Esophagus mucosa (tissue), 1 donor: ENCODE results near the gene THADA. TPM values are rescaled to one million over a fixed set of nuclear protein-coding genes. Genes with fewer than 3 reads are reported as not detected.
A peak's percentile ranks its signal among the peaks of the same experiment; 100 is the strongest.
"Not testable (repeated sequence)": the region's sequence is repeated elsewhere in the genome, so short reads cannot be mapped to it uniquely, and the experiment has no call there.

Source experiments
- ATAC-seq: fragments of 200-7000 bp; cut with Tn5 transposase; one replicate; pipeline ENCODE4 v1.9.1; 2020
- total RNA-seq: library from RNA; stranded (reverse); gene quantifications from one replicate; pipeline ENCODE4 v1.2.4, GENCODE V29; 2023
- donor health status: DM: yes; HTN: yes; CAD: no.

Gene THADA
- total RNA-seq, 1 donor from 2014 or later: 20.8 TPM

GRCh38 chr2:43593254-43593653 is 2.6 kb downstream of the THADA start:
- no peak for ATAC-seq

DNA sequence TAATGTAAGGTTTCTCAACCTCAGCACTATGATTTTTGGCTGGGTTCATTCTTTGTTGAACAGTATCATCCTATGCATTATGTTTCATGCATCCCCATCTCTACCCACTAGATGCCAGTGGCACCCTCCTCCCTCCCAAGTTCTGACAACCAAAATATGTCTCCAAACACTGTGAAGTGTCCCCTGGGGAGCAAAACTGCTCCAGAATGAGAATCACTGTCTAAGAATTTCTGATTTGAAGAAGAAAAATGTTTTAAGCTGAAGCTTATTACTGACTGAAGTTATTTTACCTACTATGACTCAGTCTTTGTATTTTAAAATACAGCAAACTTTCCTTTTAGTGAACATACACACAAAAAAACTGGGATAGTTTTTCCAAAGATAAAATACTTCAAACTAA is 3.4 kb downstream of the THADA start:
- no peak for ATAC-seq

DNA sequence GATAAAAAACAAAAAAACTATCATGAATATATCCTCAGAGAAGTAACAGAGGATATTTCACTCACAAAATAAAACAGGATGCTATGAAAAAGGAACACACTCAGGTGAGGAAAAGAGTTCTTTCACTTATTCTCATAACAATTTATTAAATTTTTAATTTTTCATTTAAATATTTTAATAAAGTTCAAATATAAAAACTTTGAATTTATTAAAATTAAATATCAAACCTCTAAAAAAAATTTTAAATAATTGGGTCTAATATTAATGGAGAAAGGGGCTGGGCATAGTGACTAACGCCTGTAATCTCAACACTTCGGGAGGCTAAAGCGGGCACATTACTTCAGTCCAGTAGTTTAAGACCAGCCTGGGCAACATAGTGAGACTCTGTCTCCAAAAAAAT is 10.1 kb downstream of the THADA start:
- no peak for ATAC-seq

DNA sequence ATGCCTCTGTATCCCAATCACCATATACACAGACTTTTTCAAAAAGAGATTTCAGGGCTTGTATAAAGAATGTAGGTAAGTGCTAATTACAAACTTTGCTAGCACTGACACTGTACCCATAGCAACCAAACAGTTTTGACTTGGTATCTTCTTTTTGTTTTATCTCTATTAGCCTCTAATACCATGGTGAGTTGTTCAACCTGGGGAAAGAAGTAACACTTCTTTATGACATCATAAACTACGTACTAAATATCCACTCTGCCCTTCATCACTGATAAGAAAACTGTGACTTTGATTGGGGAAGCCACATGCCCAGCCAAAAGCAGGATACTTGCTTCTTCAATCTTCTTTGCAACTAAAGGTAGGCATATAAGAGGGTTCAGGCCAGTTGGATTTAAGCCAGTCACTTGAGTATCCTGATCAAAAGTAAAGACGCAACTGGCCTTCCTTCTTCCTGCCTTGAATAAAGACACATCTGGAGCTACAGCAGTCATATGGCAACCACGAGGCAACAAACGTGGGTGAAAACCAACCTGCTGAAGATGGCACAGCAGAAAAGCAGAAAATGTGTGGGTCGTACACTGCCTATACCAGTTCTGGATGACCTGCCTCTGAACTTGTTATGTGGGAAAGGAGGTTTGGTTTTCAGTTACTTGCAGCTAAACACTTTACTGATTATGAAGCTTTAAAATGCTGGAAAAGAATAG is 16.4 kb downstream of the THADA start:
- ATAC-seq: no peak

DNA sequence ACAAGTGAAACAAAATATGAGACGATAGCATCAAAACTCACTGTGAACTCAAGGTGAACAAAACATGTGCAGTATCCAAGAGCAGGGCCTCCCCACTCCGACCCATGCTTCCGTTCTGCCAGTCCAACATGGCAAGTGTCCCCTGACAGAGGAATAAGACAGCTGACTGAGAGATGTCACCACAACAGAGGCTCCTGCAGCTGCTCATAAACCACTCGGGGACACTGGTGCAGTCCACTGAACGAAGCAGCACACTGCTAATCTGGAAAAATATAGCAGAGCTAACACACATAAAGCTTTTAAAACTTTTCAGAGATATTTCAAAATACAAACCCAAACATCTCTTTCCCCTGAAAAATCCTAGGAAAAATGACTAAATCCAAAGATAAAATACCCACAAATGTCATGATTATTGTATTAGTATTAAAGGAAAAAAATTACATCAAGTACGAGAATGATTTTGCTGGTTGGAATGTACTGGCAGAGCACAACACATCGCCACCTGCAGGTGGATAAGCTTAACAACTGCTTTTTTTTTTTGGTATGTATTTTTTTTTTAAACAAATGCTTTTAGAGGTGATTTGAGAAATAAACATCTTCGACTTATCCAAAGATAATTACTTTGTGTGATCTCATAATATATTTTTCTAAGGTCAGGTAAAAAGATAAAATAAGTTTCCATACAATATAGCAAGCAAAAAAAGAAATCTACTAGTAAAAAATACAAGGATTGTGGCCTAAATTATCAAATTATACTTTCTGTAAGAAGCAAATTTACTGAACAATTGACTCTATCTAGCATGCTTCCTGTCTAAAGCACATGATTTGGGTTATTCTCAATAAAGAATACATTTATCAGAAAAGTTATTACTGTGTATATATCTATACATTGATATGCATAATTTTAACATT is 18.6 kb downstream of the THADA start:
- no peak for ATAC-seq

GRCh38 chr2:43572244-43572643 is 23.6 kb downstream of the THADA start:
- ATAC-seq: no peak

- no peak for ATAC-seq
Measured at GRCh38 chr2:43569921-43570320, 25.9 kb downstream of the THADA start.

- ATAC-seq: no peak
Measured at GRCh38 chr2:43568228-43568627, 27.6 kb downstream of the THADA start.

DNA sequence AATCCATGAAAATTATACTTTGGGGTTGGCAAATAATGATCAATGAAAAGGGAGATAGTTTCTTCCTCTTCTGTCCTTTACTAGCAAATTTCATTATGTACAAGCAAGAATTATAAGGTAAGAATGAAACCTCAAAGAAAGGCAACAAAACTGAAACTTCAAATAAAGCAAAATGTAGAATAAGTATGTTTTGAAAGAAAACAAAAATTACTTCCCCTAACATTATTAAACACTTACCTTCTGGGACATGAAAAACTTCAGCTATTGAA is 29.4 kb downstream of the THADA start:
- ATAC-seq: no peak

DNA sequence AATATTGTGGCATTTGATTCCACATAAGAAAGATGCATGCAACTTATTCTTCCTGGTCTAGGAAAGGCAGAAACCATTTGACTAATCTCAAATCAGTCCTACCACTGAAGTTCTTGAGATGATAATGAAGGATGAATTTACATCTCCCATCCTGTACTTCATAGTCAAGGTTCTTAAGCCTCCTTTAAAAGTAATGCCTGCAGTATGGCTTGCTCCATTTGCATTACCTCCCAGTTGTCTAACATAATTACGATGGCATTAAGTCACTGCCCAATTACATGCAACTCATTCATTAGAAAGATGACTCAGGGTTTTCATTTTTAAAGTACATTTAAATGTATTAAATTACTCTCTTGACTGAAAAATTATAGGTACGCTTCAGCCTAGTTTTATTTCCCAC is 32.2 kb downstream of the THADA start:
- no peak for ATAC-seq

GRCh38 chr2:43560231-43560547 is 35.6 kb downstream of the THADA start:
- ATAC-seq: no peak

DNA sequence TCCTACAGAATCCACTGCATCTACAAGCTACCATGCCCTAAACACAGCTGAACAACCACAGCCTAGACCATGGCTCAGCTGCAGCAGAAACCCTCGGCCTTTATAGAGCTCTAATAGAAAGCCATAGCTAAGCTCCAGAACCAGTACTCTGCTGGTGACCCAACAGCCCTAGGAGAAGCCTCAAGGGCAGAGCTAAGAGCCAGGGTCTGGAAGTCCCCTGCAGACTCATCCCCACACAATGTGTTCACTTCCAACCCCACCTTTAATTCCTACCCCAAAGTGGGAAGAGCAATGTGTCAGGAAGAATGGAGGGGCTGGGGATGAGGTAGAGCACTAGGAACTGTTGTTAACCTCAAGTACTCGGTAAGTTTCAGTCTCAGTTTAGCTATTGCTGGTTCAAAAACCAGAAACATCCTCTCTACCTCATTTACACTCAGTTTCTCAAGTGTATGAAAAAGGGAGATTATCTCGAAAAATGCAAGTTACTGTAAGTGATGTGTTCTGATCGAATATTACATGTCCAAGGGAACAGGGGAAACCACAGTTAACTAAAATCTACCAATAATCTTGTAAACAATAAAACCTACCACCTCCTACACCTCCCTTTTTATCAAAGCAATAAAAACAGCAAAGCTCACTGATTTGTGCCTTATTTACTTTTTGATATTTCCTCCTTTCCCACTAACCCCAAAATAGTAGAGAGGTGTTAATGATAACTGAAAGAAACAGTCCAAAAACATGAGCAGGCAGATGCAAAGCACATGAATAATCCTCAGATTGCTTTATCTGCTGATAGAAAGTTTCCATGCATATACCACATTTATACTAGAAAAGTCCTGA is 36.2 kb downstream of the THADA start:
- ATAC-seq: no peak

DNA sequence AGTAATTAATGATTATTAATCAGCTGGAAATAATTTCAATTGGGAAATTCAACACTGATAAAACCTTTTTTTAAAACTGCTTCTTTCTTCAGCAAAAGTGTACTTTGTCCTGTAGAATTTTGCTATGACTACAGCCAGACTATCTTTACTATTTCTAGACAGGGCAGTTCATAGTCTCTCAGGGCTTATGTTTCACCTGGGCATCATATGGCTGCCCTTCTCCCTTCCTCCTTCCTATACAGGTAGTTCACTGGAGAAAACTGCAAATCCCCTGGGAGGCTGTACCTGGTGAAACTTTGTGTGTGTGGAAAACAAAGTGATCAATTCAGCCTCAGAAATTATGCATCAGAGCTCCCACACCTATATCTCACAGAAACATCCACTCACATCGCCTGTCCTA is 38.6 kb downstream of the THADA start:
- no peak for ATAC-seq

- ATAC-seq: no peak
Measured at GRCh38 chr2:43556256-43556655, 39.6 kb downstream of the THADA start.

DNA sequence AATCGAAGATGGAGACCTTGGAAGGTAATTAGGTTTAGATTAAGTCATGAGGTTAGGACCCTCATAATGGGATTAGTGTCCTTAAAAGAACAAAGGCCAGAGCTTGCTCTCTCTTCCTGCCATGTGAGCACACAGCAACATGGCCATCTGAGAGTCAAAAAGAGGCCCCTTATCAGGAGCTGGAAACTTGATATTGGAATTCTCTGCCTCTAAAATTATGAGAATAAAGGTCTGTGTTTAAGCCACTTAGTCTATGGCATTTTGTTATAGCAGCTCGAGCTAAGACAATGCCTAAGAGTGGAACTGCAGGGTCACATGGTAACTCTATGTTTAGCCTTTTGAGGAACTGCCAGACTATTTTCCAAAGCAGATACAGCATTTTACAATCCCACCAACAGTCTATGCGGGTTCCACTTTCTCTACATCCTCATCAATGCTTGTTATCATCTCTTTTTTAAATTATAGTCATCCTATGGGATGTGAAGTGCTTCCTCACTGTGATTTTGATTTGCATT is 42.4 kb downstream of the THADA start:
- ATAC-seq: no peak

DNA sequence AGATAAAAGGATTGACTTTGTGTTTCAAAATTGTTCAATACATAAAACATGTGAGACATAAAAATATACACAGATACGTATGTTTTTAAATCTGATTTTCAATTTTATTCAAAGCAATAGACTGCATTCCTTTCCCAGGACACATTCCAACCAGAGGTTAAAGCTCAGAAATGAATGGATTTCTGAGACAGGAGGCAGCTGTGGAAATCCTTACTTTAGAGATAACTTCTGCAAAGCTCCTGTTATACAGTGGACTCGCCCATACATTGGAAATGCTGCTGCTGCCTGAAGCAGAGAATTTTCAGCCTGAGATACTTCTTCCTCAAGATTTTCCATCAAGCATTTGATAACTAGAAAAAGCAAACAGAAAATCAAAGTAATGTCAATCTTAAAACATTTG is 43.8 kb downstream of the THADA start:
- ATAC-seq: no peak

GRCh38 chr2:43548381-43548780 is 47.5 kb downstream of the THADA start:
- not testable (repeated sequence) for ATAC-seq

GRCh38 chr2:43542285-43542933 is 53.4 kb downstream of the THADA start:
- ATAC-seq: peak; percentile 55

GRCh38 chr2:43541165-43541564 is 54.7 kb downstream of the THADA start:
- peak; percentile 63 for ATAC-seq

DNA sequence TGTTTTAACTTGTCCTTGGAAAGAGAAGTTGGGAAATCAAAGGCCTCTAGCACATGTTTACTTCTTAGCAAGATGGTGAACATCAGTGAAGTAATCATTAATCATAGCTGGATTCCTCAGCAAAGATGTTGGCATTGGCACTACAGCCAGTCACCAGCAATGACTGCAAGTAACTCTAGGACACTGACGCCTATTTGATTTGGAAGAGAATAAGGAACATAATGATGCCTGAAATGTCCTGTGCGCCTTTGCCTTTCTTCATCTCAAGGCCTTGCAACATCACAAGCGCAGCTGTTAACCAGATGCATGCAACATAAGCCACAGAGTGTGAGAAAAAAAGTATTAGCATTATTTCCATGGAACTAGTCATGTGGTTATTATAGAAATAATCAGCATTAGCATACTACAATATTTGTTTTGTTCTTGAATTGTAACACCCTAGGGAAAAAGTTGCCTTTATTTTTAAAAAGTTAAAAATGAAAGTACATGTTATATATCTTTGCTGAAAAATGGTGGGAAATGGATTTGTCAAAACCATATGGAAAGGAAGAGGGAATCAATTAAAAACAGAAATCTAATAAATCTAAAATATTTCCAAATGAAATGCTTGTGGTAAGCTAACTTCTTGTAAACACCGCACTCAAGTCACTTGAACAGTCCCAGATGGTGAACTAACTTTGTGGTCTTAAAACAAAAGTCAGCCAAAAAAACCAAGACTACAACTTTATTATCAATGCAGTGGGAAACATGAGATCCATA is 55.6 kb downstream of the THADA start:
- ATAC-seq: peak; percentile 85

- no peak for ATAC-seq
Measured at GRCh38 chr2:43539436-43539835, 56.4 kb downstream of the THADA start.
